SK-N-SH (cell line): ENCODE measurements around the gene NSD2. TPM values are rescaled to one million over a fixed set of nuclear protein-coding genes. Genes with fewer than 3 reads are reported as not detected.

Experiments used
- CTCF ChIA-PET: fragments of 300-600, 350-600 bp; formaldehyde crosslinking; extraction: SDS; loops from one replicate; lab custom pipeline; 2021; lab: Yijun Ruan, JAX
- POLR2A ChIA-PET: fragments of 350-600 bp; sonication (Branson Sonifier 250); formaldehyde crosslinking; extraction: SDS; loops from one replicate; lab custom pipeline; 2020; ENCODE audit warnings: antibody characterized with exemption, inconsistent platforms; lab: Yijun Ruan, JAX
- DNase-seq: peaks from one replicate; pipeline ENCODE4 v3.0.0; 2012
- H2AFZ ChIP-seq: fragments of 200-600 bp; sonication (generic); 2 replicates; pipeline ENCODE4 v1.8.1; 2016; ENCODE audit warnings: antibody characterized with exemption, mild to moderate bottlenecking, low read depth
- H3F3A ChIP-seq: fragments of 200-600 bp; sonication (generic); replicated peaks from 2 replicates; pipeline ENCODE3; 2016; ENCODE audit warnings: antibody characterized with exemption, mild to moderate bottlenecking; ENCODE audit not compliant: insufficient read depth
- H3K27ac ChIP-seq, 2 experiments: fragments of 200-500 bp in 1 of 2; fragments of 200-600 bp in 1 of 2; sonication (Bioruptor generic) in 1 of 2; sonication (generic), shearing (Covaris generic) in 1 of 2; 2 replicates each; pipeline versions ENCODE4 v1.5.1 to v1.6.1; 2014 to 2016; ENCODE audit warnings: low read depth in 2 of 2, inconsistent platforms in 1 of 2, low read length in 1 of 2, mild to moderate bottlenecking in 1 of 2, mixed read lengths in 1 of 2
- H3K27me3 ChIP-seq: fragments of 200-600 bp; sonication (generic), shearing (Covaris generic); 2 replicates; pipeline ENCODE4 v1.6.1; 2016; ENCODE audit warnings: mixed run types; ENCODE audit not compliant: insufficient read depth
- H3K36me3 ChIP-seq, 2 experiments: fragments of 200-500 bp in 1 of 2; fragments of 200-600 bp in 1 of 2; sonication (Bioruptor generic) in 1 of 2; sonication (generic) in 1 of 2; replicated peaks in 1 of 2; 2 replicates each; pipeline versions ENCODE3 to v1.5.1; 2014 to 2016; ENCODE audit warnings: low read length in 1 of 2, mild to moderate bottlenecking in 1 of 2; ENCODE audit not compliant: insufficient read depth in 2 of 2, control insufficient read depth in 1 of 2
- H3K4me1 ChIP-seq, 2 experiments: fragments of 200-500 bp in 1 of 2; fragments of 200-600 bp in 1 of 2; sonication (Bioruptor generic) in 1 of 2; sonication (generic), shearing (Covaris generic) in 1 of 2; 2 replicates each; pipeline versions ENCODE4 v1.5.1 to v1.6.1; 2014 to 2016; ENCODE audit warnings: low read depth in 1 of 2, low read length in 1 of 2, mixed run types in 1 of 2; ENCODE audit not compliant: insufficient read depth in 2 of 2, control insufficient read depth in 1 of 2
- H3K4me2 ChIP-seq: fragments of 200-600 bp; sonication (generic), shearing (Covaris generic); 2 replicates; pipeline ENCODE4 v1.6.1; 2017; ENCODE audit warnings: mixed run types
- H3K4me3 ChIP-seq, 2 experiments: fragments of 200-500 bp in 1 of 2; fragments of 200-600 bp in 1 of 2; sonication (Bioruptor generic) in 1 of 2; sonication (generic), shearing (Covaris generic) in 1 of 2; 2 replicates each; pipeline versions ENCODE4 v1.5.1 to v1.8.1; 2014 to 2016; ENCODE audit warnings: low read depth in 2 of 2, inconsistent platforms in 1 of 2, low read length in 1 of 2, mild to moderate bottlenecking in 1 of 2, mixed read lengths in 1 of 2, moderate library complexity in 1 of 2
- H3K79me2 ChIP-seq: fragments of 200-600 bp; sonication (generic); 2 replicates; pipeline ENCODE4 v1.8.1; 2017; ENCODE audit warnings: mild to moderate bottlenecking; ENCODE audit not compliant: insufficient read depth
- H3K9ac ChIP-seq: fragments of 200-600 bp; sonication (generic); 2 replicates; pipeline ENCODE4 v1.6.1; 2017; ENCODE audit warnings: mixed run types
- H3K9me2 ChIP-seq: fragments of 200-600 bp; sonication (generic); 2 replicates; pipeline ENCODE4 v1.6.1; 2017; ENCODE audit warnings: mixed run types
- H3K9me3 ChIP-seq: fragments of 200-600 bp; sonication (generic); 2 replicates; pipeline ENCODE4 v1.6.1; 2017; ENCODE audit warnings: mixed run types, mild to moderate bottlenecking, moderate library complexity
- H4K20me1 ChIP-seq: fragments of 200-600 bp; sonication (generic); 2 replicates; pipeline ENCODE4 v1.6.1; 2017; ENCODE audit warnings: mild to moderate bottlenecking, mixed run types; ENCODE audit not compliant: insufficient read depth
- CTCF ChIP-seq: fragments of 200-600 bp; sonication (generic); IDR thresholded peaks from 2 replicates; pipeline ENCODE4 v1.6.1; 2017; ENCODE audit warnings: antibody characterized with exemption, mild to moderate bottlenecking, moderate library complexity
- EP300 ChIP-seq, 2 experiments: IDR thresholded peaks; 2 replicates each; pipeline versions ENCODE4 v1.4.0 to v1.6.1; 2012; ENCODE audit warnings: borderline replicate concordance in 1 of 2, low read depth in 1 of 2, low read length in 1 of 2
- FOSL2 ChIP-seq: IDR thresholded peaks from 2 replicates; pipeline ENCODE4 v1.4.0; 2012; ENCODE audit warnings: low read depth, mild to moderate bottlenecking, moderate library complexity, borderline replicate concordance
- FOXJ3 ChIP-seq: sonication (generic); formaldehyde crosslinking; IDR thresholded peaks from 2 replicates; pipeline ENCODE4 v1.5.1; 2020; ENCODE audit warnings: mild to moderate bottlenecking, missing genetic modification reagents
- GABPA ChIP-seq: IDR thresholded peaks from 2 replicates; pipeline ENCODE4 v1.4.0; 2012; ENCODE audit warnings: low read depth, mild to moderate bottlenecking
- MAX ChIP-seq: IDR thresholded peaks from 2 replicates; pipeline ENCODE4 v1.4.0; 2012; ENCODE audit warnings: low read depth
- MEF2A ChIP-seq: IDR thresholded peaks from 2 replicates; pipeline ENCODE4 v1.4.0; 2012; ENCODE audit warnings: low read depth, borderline replicate concordance
- MXI1 ChIP-seq: IDR thresholded peaks from 2 replicates; pipeline ENCODE4 v1.6.1; 2012; ENCODE audit warnings: mild to moderate bottlenecking, low read depth, low read length, improper control_type of control experiment
- NFIC ChIP-seq: IDR thresholded peaks from 2 replicates; pipeline ENCODE4 v1.4.0; 2012; ENCODE audit warnings: borderline replicate concordance
- NRF1 ChIP-seq: IDR thresholded peaks from 2 replicates; pipeline ENCODE4 v1.6.1; 2012; ENCODE audit warnings: low read depth, mild to moderate bottlenecking, low read length
- POLR2AphosphoS5 ChIP-seq: IDR thresholded peaks from 2 replicates; pipeline ENCODE4 v1.6.1; 2012; ENCODE audit warnings: low read depth, low read length
- RAD21 ChIP-seq: IDR thresholded peaks from 2 replicates; pipeline ENCODE4 v1.6.1; 2012; ENCODE audit warnings: mild to moderate bottlenecking, low read length
- REST ChIP-seq: IDR thresholded peaks from 2 replicates; pipeline ENCODE4 v1.6.1; 2012; ENCODE audit warnings: mild to moderate bottlenecking, low read depth, low read length, moderate library complexity
- RFX5 ChIP-seq: IDR thresholded peaks from 2 replicates; pipeline ENCODE4 v1.6.1; 2012; ENCODE audit warnings: mild to moderate bottlenecking, improper control_type of control experiment, low read length
- SMC3 ChIP-seq: IDR thresholded peaks from 2 replicates; pipeline ENCODE4 v1.6.1; 2012; ENCODE audit warnings: low read depth, low read length, improper control_type of control experiment
- TCF12 ChIP-seq: IDR thresholded peaks from 2 replicates; pipeline ENCODE4 v1.4.0; 2012
- TEAD4 ChIP-seq: IDR thresholded peaks from 2 replicates; pipeline ENCODE4 v1.4.0; 2012; ENCODE audit warnings: mild to moderate bottlenecking, borderline replicate concordance; ENCODE audit not compliant: insufficient read depth
- WGBS: methylation state at CpG from one replicate; pipeline ENCODE4 v1.1.6; 2017; ENCODE audit warnings: low lambda C conversion rate; 5-methylcytosine and 5-hydroxymethylcytosine counted together
- polyA plus RNA-seq, 3 experiments: library from polyadenylated mRNA; depleted of rRNA; stranded (reverse); fragments of >200 nt; gene quantifications; 2 replicates each; pipeline ENCODE4 v1.2.3, GENCODE V29; 2012

Gene NSD2
- polyA plus RNA-seq, 1 of the 3 experiments (the other 2 are of a cell fraction), result 34.2 TPM

GRCh38 chr4:1846580-1846979 lies 24.6 kb upstream of the NSD2 start:
- H2AFZ ChIP-seq, result no peak overlapping the region
- no peak overlapping the region for H3K4me2 ChIP-seq
- TF ChIP-seq REST (no peak), TCF12 (no peak)
- H3K9me3 ChIP-seq, result no peaks in the 10 kb centered on the region
- peaks cover 5% of the 10 kb centered on the region for H3F3A ChIP-seq
- H3K9ac ChIP-seq, result no peak overlapping the region
- no peak for DNase-seq
- H3K4me3 ChIP-seq, result no peak overlapping the region
- peaks cover 5 to 16% of the 10 kb centered on the region in 2 experiments for H3K36me3 ChIP-seq
- H3K4me1 ChIP-seq, result no peaks in the 10 kb centered on the region; a peak in 1 of 4 replicates
- POLR2A ChIA-PET, result interaction anchor here (0.6 kb wide), 1 partner anchor 462 kb away, joined by 3 read pairs; no protein-coding TSS in a partner anchor
- H3K27ac ChIP-seq, result no peak overlapping the region
- 91% methylated on average over 2 of the region's 2 CpGs for WGBS
- H3K79me2 ChIP-seq, result peaks cover 75% of the 10 kb centered on the region
- CTCF ChIA-PET, result interaction anchor here (0.9 to 2.3 kb wide), 4 partner anchors 37 to 98 kb away, joined by 4 to 11 read pairs (median 5); no protein-coding TSS in a partner anchor
- H3K27me3 ChIP-seq, result no peaks in the 10 kb centered on the region
- no peaks in the 10 kb centered on the region for H3K9me2 ChIP-seq
- peaks cover 33% of the 10 kb centered on the region for H4K20me1 ChIP-seq

GRCh38 chr4:1850276-1850675 lies 20.9 kb upstream of the NSD2 start:
- no peak overlapping the region for H3K27ac ChIP-seq
- TF ChIP-seq EP300 (IDR thresholded peaks at IDR 0.05; ENCODE audit: borderline replicate concordance in 1 of 2, low read depth in 1 of 2, low read length in 1 of 2), result no peak
- no peak for TF ChIP-seq GABPA
- no peak for TF ChIP-seq MAX
- TF ChIP-seq FOSL2, result no peak
- TF ChIP-seq FOXJ3 (CRISPR knock-in tag), result no peak
- no peak for TF ChIP-seq MXI1
- TF ChIP-seq RAD21, result no peak
- TF ChIP-seq POLR2AphosphoS5, result no peak
- TF ChIP-seq NRF1, result no peak
- TF ChIP-seq CTCF, result no peak
- TF ChIP-seq RFX5, result no peak
- TF ChIP-seq NFIC, result no peak
- no peak for TF ChIP-seq SMC3
- TF ChIP-seq MEF2A, result no peak
- no peak for TF ChIP-seq TCF12
- TF ChIP-seq TEAD4, result no peak
- TF ChIP-seq, all 33 proteins: peak for 0
- CTCF ChIA-PET, result interaction anchor here (1.4 to 2.2 kb wide), 2 partner anchors 49 to 105 kb away, joined by 3 to 13 read pairs; no protein-coding TSS in a partner anchor
- Histone ChIP-seq H3K36me3 (peaks cover 2 to 20% of the 10 kb centered on the region in 2 experiments), H3K4me3 (no peak overlapping the region), H3K79me2 (peaks cover 88% of the 10 kb centered on the region), H3K4me2 (no peak overlapping the region), H2AFZ (no peak overlapping the region), H3K27me3 (no peaks in the 10 kb centered on the region), H3K9ac (no peak overlapping the region), H3K9me3 (no peaks in the 10 kb centered on the region), H3K4me1 (no peaks in the 10 kb centered on the region; a peak in 1 of 4 replicates), H3F3A (peaks cover 12% of the 10 kb centered on the region), H3K9me2 (no peaks in the 10 kb centered on the region), H4K20me1 (peaks cover 48% of the 10 kb centered on the region)
- POLR2A ChIA-PET, result no interaction called here
- WGBS, result 98% methylated on average over 9 of the region's 10 CpGs
- no peak for DNase-seq
